GM18519 (cell line): ENCODE data around the gene DYNC2I2.

Experiments used
- ATAC-seq: cut with Tn5 transposase; IDR thresholded peaks from one replicate; pipeline ENCODE4 v1.9.1; 2021; ENCODE audit warnings: mild to moderate bottlenecking, moderate library complexity; ENCODE audit not compliant: unreplicated experiment, low FRiP score

The DYNC2I2 gene

GRCh38 chr9:128636556-128637530 is 19.8 kb downstream of the DYNC2I2 start:
- ATAC-seq = no peak

- ATAC-seq = no peak
Measured at GRCh38 chr9:128636024-128636390, 20.6 kb downstream of the DYNC2I2 start.

DNA sequence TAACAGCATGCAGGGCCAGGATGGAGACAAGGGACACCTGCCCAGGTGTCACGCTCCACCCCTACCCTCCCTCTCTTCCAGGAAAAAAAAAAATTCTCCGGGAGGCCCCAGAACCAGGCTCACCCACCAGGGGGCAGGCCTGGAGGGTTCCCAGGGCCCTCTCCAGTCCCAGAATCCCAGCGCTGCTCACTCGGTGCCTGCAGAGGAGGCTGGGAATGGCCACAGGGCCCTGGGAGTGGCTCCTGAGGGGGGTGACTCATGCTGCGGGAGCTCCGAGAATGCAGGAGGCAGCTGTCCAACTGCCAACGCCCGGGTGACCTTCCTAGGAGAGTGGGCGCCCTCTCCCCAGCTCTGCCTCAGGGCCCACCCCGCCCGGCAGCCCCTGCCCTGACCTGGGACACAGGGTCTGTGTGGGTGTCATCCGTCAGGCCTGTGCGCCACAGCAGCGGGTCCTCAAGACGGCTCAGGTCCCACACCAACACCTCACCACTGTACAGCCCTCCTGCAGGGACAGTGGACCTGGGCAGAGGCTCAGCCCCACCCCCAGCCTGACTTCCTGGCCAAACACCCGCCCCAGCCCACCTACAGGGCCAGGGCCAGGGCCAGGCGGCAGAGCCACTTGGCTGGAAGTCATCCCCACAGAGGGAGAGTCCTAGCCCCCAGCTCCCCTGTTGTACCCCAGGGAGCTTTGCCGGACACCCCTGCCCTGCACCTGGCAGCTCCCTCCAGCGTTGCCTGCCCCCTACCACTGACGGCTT is 21.2 kb downstream of the DYNC2I2 start:
- no peak for ATAC-seq

DNA sequence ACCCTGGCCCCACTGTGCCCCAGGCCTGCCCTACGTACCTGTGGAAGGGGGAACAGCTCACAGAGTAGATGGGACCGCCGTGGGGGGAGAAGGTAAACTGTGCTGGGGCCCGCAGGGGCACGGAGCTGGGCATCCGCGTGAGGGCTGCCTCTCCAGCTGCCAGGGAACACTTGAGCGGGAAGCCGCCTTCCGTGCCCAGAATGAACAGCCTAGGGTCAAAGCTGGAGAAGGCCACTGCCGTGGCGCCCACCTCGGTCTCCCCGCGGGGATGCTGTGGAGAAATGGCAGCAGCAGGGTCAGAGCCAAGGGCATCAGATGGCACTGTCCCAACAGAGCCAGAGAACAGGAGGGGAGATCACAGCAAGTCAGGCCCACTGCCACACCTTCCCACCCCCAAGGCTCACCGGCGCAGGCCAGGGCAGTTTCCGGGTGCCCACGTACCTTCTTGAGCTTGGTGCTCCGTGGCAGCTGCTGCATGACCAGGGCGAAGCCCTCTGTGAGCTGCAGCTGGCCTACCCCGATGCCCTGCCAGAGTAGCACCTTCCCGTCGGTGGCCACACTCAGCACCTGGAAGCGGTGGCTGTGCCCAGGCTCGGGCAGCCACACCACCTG is 21.9 kb downstream of the DYNC2I2 start:
- no peak for ATAC-seq

DNA sequence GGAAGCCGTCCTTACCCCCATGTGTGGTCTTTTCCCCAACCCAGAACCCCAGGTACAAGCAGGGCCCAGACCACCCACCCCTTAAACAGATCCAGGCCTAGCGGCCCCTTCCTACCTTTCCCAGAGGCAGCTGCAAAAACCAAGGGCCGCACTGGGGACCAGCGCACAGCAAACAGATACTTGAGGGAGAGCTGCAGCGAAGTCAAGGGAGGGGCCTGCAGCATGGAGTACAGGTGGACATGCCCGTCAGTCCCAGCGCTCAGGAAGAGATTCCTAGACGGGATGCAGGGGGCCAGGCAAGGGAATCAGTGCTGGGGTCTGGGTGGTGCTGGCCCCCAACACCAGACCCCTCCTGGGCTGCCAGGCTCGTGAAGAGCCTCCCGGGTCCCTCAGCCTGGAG is 22.5 kb downstream of the DYNC2I2 start:
- no peak for ATAC-seq

DNA sequence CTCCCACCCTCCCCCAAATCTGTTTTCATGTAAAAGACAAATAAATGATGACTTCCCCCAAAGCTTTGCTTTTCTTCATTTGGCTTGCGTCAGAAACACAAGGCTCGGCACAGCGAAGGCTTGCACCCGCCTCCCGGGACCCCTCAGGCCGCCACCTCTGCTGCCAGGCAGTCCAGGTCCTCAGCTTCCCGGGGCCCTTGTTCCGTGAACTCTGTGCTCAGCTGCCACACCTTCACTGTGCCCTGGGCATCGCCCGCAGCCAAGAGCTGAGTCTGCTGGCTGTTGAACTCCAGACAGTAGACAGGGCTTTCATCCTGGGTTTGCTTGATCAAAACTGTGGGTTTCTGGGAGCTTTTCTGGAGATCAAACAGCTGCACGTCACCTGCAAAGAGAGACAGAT is 23.0 kb downstream of the DYNC2I2 start:
- ATAC-seq = no peak

DNA sequence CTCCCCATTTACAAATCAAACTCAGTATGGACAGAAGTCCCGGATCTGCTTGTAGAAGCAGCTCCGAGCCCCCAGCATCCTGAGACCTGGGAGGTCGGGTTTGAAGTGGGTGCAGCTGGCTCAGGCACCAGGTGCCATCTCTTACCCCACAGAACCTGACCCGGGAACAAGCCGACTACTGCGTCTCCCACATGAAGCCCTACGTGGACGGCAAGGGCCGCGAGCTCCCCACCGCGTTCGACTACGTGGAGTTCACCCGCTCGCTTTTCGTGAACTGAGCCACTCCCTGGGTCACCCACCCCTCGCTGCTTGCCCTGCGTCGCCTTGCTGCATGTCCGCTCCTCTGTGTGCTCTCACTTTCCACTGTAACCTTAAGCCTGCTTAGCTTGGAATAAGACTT is 23.6 kb downstream of the DYNC2I2 start:
- ATAC-seq = no peak

- ATAC-seq = no peak
Measured at GRCh38 chr9:128632486-128632885, 24.2 kb downstream of the DYNC2I2 start.

GRCh38 chr9:128632066-128632465 is 24.6 kb downstream of the DYNC2I2 start:
- no peak for ATAC-seq

DNA sequence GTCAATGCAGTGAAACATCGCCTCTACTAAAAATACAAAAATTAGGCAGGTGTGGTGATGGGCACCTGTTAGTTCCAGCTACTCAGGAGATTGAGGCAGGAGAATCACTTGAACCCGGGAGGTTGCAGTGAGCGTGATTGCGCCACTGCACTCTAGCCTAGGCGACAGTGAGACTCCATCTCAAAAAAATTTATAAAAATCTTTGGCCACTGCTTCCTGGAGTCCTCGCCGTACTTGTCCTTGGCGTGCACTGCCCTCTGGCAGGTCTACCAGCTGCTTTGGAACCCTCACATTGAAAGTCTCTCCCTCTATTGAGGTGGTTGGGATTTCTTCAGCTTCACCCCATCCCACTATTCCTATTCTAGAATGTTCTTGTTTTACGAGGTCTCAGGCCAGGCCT is 25.0 kb downstream of the DYNC2I2 start:
- no peak for ATAC-seq

GRCh38 chr9:128629852-128630545 is 26.6 kb downstream of the DYNC2I2 start:
- ATAC-seq = no peak

DNA sequence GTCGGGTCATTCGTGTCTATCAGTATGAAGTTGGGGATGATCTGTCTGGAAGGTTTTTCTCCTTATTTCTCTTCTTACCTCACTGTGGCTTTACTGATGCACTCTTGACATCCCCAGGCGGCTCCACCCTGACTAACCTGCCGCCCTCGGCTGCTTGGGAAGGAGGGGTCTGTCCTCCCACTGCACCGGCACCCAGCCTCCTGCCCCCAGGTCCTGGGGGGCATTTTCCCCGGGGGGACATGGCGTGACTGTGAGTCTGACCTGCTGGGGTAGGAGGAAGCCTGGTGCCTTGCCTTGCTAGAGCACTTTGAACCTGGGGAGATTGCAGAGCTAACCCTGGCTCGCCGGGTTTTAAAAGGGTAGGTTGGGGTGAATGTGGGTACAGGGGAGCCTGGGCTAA is 27.5 kb downstream of the DYNC2I2 start:
- ATAC-seq = no peak

- ATAC-seq = no peak
Measured at GRCh38 chr9:128628471-128629048, 28.1 kb downstream of the DYNC2I2 start.

DNA sequence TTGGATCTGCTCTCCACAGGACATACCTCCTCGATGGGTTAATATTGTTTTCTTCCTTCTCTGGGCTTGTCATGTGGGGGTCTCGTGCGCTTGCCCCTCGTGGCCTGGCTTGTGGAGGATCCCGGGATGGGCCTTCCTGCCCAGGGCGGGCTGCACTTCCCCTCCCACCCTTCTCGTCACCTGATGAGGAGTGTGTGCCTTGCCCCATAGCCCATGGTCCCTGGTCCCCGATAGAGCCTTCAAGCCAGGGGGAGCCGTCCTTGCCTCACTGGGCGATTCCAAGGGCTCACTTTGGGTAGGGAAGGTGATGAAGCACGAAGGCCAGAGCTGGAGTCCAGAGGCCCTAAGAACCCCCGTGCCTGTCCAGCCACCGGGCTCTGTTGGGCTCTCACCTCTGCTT is 28.7 kb downstream of the DYNC2I2 start:
- no peak for ATAC-seq

- ATAC-seq = no peak
Measured at GRCh38 chr9:128627127-128627715, 29.4 kb downstream of the DYNC2I2 start.

DNA sequence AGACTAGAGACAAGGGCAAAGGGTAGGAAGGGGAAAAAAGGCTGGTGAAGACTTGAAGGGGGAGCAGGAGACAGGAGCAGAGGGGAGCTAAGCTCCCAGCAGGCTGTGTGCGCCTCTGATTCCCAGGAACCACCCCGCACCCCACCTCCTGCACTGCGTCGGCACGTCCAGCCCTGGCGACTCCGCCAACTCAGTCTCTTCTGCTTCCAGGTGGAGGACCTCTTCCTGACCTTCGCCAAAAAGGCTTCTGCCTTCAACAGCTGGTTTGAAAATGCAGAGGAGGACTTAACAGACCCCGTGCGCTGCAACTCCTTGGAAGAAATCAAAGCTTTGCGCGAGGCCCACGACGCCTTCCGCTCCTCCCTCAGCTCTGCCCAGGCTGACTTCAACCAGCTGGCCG is 30.5 kb downstream of the DYNC2I2 start:
- ATAC-seq = no peak

DNA sequence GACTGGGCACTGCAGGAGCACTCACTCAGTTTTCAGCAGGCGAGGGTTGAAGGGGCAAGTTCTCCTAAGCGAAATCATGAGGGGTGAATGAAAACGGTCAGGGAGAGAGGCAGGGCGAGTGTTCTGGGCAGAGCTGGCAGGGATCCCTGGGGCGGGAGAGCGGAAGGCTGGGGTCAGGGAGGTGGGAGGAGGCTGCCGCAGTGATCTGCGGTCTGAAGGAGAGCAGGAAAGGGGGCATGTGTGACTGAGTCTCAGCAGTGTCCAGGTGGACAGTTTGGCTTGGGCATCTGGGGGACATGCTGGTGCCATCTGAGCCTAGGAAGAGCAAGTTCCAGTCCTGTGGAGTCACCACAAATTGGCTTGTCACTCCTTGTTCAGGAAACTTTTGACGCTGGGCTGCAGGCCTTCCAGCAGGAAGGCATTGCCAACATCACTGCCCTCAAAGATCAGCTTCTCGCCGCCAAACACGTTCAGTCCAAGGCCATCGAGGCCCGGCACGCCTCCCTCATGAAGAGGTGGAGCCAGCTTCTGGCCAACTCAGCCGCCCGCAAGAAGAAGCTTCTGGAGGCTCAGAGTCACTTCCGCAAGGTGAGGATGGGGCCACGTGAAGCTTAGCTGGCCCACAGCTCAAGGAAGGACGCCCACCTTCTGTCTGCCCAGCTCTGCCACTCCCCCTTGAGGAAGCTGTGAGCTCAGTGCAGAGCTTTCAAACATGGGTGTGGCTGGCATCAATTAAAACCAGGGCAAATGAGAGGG is 31.1 kb downstream of the DYNC2I2 start:
- no peak for ATAC-seq

DNA sequence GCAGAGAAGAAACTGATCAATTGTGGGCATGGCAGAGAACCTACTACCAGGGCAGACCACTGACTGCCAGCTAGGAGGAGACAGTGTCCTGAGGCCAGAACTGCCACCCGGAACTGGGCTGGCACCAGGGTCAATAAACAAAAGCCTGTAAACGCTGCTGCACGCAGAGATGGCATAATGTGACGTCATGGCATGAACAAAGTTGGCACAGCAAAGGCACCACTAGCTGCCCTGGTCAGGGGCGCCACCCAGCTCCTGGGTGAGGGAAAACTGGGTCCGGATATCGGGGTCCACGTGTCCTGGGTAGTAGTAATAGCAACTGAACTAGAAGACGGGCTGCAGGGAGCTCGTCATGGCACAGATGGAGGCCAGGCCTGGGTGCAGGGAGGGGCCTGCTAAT is 32.1 kb downstream of the DYNC2I2 start:
- no peak for ATAC-seq

GRCh38 chr9:128621730-128622455 is 34.8 kb downstream of the DYNC2I2 start:
- no peak for ATAC-seq
